HepG2 (cell line): ENCODE measurements around the gene LAMA5. TPM values are rescaled to one million over a fixed set of nuclear protein-coding genes. Genes with fewer than 3 reads are reported as not detected.

ENCODE experiments used
- CENPX ChIP-seq: sonication (generic); formaldehyde crosslinking; IDR thresholded peaks from 2 replicates; pipeline ENCODE4 v1.9.0; 2021; ENCODE audit warnings: mild to moderate bottlenecking, missing genetic modification reagents, moderate library complexity
- HCFC1 ChIP-seq: fragments of 150-350 bp; IDR thresholded peaks from 2 replicates; pipeline ENCODE4 v1.6.1; 2014; ENCODE audit warnings: low read depth, low read length
- KDM2A ChIP-seq: sonication (generic); formaldehyde crosslinking; IDR thresholded peaks from 2 replicates; pipeline ENCODE4 v1.4.0; 2020; ENCODE audit warnings: low read depth, missing genetic modification reagents, borderline replicate concordance
- NCOA1 ChIP-seq: sonication (generic); formaldehyde crosslinking; IDR thresholded peaks from 2 replicates; pipeline ENCODE4 v1.9.0; 2021; ENCODE audit warnings: missing genetic modification reagents
- NFIC ChIP-seq: IDR thresholded peaks from 2 replicates; pipeline ENCODE4 v1.6.1; 2012; ENCODE audit warnings: mild to moderate bottlenecking, low read length, inconsistent platforms
- NKX3-1 ChIP-seq: sonication (generic); formaldehyde crosslinking; IDR thresholded peaks from 2 replicates; pipeline ENCODE4 v1.5.0; 2020; ENCODE audit warnings: missing genetic modification reagents
- PLRG1 ChIP-seq: fragments of 450-650 bp; conservative IDR thresholded peaks from 2 replicates; pipeline ENCODE4 v1.6.1; 2016
- POLR2G ChIP-seq: fragments of 200-400 bp; formaldehyde crosslinking; IDR thresholded peaks from 2 replicates; pipeline ENCODE4 v1.6.1; 2018; ENCODE audit warnings: mild to moderate bottlenecking, low read depth, low read length, moderate library complexity
- PRDM4 ChIP-seq: sonication (generic); formaldehyde crosslinking; IDR thresholded peaks from 2 replicates; pipeline ENCODE4 v1.9.0; 2021; ENCODE audit warnings: missing genetic modification reagents, borderline replicate concordance
- RFX5 ChIP-seq: IDR thresholded peaks from 2 replicates; pipeline ENCODE4 v1.6.1; 2011; ENCODE audit warnings: low read depth, low read length, improper control_type of control experiment
- SMYD3 ChIP-seq: sonication (generic); formaldehyde crosslinking; IDR thresholded peaks from 2 replicates; pipeline ENCODE4 v1.8.1; 2023; ENCODE audit warnings: mild to moderate bottlenecking, missing genetic modification reagents
- SOX13 ChIP-seq, 3 experiments: fragments of 450-650 bp in 1 of 3; sonication (generic) in 1 of 3; formaldehyde crosslinking in 1 of 3; IDR thresholded peaks in 2 of 3; conservative IDR thresholded peaks in 1 of 3; 2 replicates each; pipeline versions ENCODE4 v1.5.0 to v1.6.1; 2016 to 2020; ENCODE audit warnings: antibody characterized with exemption in 1 of 3, mild to moderate bottlenecking in 1 of 3, missing compliant biosample characterization in 1 of 3, missing genetic modification reagents in 1 of 3, moderate library complexity in 1 of 3
- SOX6 ChIP-seq, 2 experiments: fragments of 450-650 bp in 1 of 2; sonication (generic) in 1 of 2; formaldehyde crosslinking in 1 of 2; IDR thresholded peaks; 2 replicates each; pipeline versions ENCODE4 v1.4.0 to v1.6.1; 2017 to 2020; ENCODE audit warnings: antibody characterized with exemption in 1 of 2, mild to moderate bottlenecking in 1 of 2, missing genetic modification reagents in 1 of 2
- STAT5B ChIP-seq: sonication (generic); formaldehyde crosslinking; IDR thresholded peaks from 2 replicates; pipeline ENCODE4 v1.4.0; 2020; ENCODE audit warnings: missing genetic modification reagents
- ZNF20 ChIP-seq: sonication (generic); formaldehyde crosslinking; IDR thresholded peaks from 2 replicates; pipeline ENCODE4 v1.4.0; 2020; ENCODE audit warnings: mild to moderate bottlenecking, moderate library complexity, missing genetic modification reagents
- ZNF274 ChIP-seq: sonication (generic); formaldehyde crosslinking; IDR thresholded peaks from 2 replicates; pipeline ENCODE4 v1.5.1; 2020; ENCODE audit warnings: mild to moderate bottlenecking, missing genetic modification reagents
- ZNF354B ChIP-seq: sonication (generic); formaldehyde crosslinking; IDR thresholded peaks from 2 replicates; pipeline ENCODE4 v1.8.0; 2022; ENCODE audit warnings: mild to moderate bottlenecking, missing genetic modification reagents
- ZNF780A ChIP-seq: sonication (generic); formaldehyde crosslinking; IDR thresholded peaks from 2 replicates; pipeline ENCODE4 v1.8.0; 2022; ENCODE audit warnings: mild to moderate bottlenecking, missing genetic modification reagents, moderate library complexity
- polyA plus RNA-seq, 8 experiments: library from polyadenylated mRNA; depleted of rRNA in 3 of 8; stranded (reverse) in 7 of 8; unstranded in 1 of 8; fragments of >200 nt; fragmentation: Illumina TruSeq in 4 of 8; extraction: Trizol in 4 of 8; gene quantifications; 2 replicates each; pipeline versions ENCODE4 v1.2.1 to v1.2.3, GENCODE V29; 2011 to 2016; ENCODE audit warnings: low read depth in 4 of 8, missing spikeins in 1 of 8, mixed read lengths in 1 of 8; ENCODE audit not compliant: insufficient read depth in 1 of 8
- total RNA-seq, 5 experiments: library from RNA; depleted of rRNA; stranded (reverse); fragments of >200 nt; fragmentation: Illumina TruSeq; extraction: Trizol; gene quantifications; 2 replicates each; pipeline ENCODE4 v1.2.3, GENCODE V29; 2016; ENCODE audit warnings: low read depth in 1 of 5
- TF ChIP-seq, protein P1 (sequence below): sonication (generic); formaldehyde crosslinking; IDR thresholded peaks from 2 replicates; pipeline ENCODE4 v1.8.1; 2023; ENCODE audit warnings: mild to moderate bottlenecking, inconsistent platforms, moderate library complexity, missing genetic modification reagents, borderline replicate concordance
- TF ChIP-seq, protein P2 (sequence below): sonication (generic); formaldehyde crosslinking; IDR thresholded peaks from 2 replicates; pipeline ENCODE4 v1.5.1; 2020; ENCODE audit warnings: mild to moderate bottlenecking, missing genetic modification reagents
- TF ChIP-seq, protein P3 (sequence below): sonication (generic); formaldehyde crosslinking; IDR thresholded peaks from 2 replicates; pipeline ENCODE4 v1.4.0; 2020; ENCODE audit warnings: mild to moderate bottlenecking, missing genetic modification reagents

Gene LAMA5
- total and polyA plus RNA-seq, 2 of the 13 experiments (the other 11 are each of a cell fraction or from before 2014, with no cell fraction given), result 21.0 to 44.7 TPM

GRCh38 chr20:62366370-62367135 is 559 bp downstream of the LAMA5 start (continued):
- TF ChIP-seq, protein P1, sequence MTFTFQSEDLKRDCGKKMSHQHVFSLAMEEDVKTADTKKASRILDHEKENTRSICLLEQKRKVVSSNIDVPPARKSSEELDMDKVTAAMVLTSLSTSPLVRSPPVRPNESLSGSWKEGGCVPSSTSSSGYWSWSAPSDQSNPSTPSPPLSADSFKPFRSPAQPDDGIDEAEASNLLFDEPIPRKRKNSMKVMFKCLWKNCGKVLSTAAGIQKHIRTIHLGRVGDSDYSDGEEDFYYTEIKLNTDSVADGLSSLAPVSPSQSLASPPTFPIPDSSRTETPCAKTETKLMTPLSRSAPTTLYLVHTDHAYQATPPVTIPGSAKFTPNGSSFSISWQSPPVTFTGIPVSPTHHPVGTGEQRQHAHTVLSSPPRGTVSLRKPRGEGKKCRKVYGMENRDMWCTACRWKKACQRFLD (CRISPR knock-in tag), result no peak; the same call in 1 of the 2 replicates
- TF ChIP-seq ZNF274 (CRISPR knock-in tag) (peak; percentile 48; the same call in 1 of the 2 replicates), SMYD3 (CRISPR knock-in tag) (no peak), ZNF20 (0 out of 2 replicates have a peak, but pooled peaks have one; percentile 43), KDM2A (peak; percentile 63; the same call in 1 of the 2 replicates), POLR2G (no peak), STAT5B (0 out of 2 replicates have a peak, but pooled peaks have one; percentile 20), ZNF780A (no peak), NCOA1 (no peak), RFX5 (no peak), HCFC1 (no peak), PLRG1 (no peak), PRDM4 (CRISPR knock-in tag) (no peak), SOX6 (IDR thresholded peaks at IDR 0.05) (no peak), SOX6 (CRISPR knock-in tag; IDR thresholded peaks at IDR 0.05) (peak; percentile 61), SOX13 (IDR thresholded peaks at IDR 0.05) (no peak), SOX13 (CRISPR knock-in tag; conservative IDR thresholded peaks at IDR 0.05 in 1 of 2, IDR thresholded peaks at IDR 0.05 in 1 of 2) (peak in 1 of 2 experiments; percentile 26; a peak in 1 of 4 replicates), CENPX (no peak), NKX3-1 (CRISPR knock-in tag) (peak; percentile 63; the same call in 1 of the 2 replicates), NFIC (no peak), ZNF354B (CRISPR knock-in tag) (no peak)
- TF ChIP-seq, protein P2, sequence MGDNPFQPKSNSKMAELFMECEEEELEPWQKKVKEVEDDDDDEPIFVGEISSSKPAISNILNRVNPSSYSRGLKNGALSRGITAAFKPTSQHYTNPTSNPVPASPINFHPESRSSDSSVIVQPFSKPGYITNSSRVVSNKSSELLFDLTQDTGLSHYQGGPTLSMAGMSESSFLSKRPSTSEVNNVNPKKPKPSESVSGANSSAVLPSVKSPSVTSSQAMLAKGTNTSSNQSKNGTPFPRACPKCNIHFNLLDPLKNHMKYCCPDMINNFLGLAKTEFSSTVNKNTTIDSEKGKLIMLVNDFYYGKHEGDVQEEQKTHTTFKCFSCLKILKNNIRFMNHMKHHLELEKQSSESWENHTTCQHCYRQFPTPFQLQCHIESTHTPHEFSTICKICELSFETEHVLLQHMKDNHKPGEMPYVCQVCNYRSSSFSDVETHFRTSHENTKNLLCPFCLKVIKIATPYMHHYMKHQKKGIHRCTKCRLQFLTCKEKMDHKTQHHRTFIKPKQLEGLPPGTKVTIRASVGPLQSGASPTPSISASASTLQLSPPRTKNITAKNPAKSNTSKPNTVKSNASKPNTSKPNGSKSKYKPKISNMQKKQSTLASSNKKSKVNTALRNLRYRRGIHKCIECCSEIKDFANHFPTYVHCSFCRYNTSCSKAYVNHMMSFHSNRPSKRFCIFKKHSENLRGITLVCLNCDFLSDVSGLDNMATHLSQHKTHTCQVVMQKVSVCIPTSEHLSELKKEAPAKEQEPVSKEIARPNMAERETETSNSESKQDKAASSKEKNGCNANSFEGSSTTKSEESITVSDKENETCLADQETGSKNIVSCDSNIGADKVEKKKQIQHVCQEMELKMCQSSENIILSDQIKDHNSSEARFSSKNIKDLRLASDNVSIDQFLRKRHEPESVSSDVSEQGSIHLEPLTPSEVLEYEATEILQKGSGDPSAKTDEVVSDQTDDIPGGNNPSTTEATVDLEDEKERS (CRISPR knock-in tag), result no peak
- TF ChIP-seq, protein P3, sequence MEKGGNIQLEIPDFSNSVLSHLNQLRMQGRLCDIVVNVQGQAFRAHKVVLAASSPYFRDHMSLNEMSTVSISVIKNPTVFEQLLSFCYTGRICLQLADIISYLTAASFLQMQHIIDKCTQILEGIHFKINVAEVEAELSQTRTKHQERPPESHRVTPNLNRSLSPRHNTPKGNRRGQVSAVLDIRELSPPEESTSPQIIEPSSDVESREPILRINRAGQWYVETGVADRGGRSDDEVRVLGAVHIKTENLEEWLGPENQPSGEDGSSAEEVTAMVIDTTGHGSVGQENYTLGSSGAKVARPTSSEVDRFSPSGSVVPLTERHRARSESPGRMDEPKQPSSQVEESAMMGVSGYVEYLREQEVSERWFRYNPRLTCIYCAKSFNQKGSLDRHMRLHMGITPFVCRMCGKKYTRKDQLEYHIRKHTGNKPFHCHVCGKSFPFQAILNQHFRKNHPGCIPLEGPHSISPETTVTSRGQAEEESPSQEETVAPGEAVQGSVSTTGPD (CRISPR knock-in tag), result no peak
